Neural progenitor cell (in vitro differentiated cells): ENCODE data around the gene GRB2.

Experiments
- EZH2 ChIP-seq: fragments of 200-600 bp; sonication (generic); IDR thresholded peaks from 2 replicates; pipeline ENCODE4 v1.6.1; 2017; ENCODE audit warnings: antibody characterized with exemption, mild to moderate bottlenecking, moderate library complexity
- EZH2phosphoT487 ChIP-seq: fragments of 200-600 bp; sonication (generic); IDR thresholded peaks from 2 replicates; pipeline ENCODE4 v1.6.1; 2017; ENCODE audit warnings: antibody characterized with exemption
- TF ChIP-seq, protein P1 (sequence below): fragments of 200-600 bp; sonication (generic); IDR thresholded peaks from 2 replicates; pipeline ENCODE4 v1.5.1; 2017; ENCODE audit warnings: antibody characterized with exemption, mild to moderate bottlenecking

DNA sequence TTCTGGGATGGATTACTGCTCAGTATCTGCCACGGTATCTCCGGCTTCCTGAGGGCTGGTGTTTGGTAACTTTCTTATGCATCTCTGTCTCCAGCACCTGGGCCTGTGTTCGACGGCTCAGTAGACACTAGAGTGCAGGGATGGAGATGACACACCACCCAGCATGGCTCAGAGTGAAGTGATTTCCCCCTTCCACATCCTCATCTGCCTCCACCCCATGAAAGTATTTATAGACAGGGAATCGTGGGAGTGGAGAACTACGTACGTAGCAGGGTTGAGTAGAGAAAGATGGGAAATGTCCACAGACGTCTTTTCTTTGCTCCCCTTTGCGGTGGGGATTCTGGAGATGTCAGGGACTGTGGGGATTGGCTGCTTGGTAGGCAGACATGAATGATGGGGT is 104.4 kb downstream of the GRB2 start:
- TF ChIP-seq, protein P1, sequence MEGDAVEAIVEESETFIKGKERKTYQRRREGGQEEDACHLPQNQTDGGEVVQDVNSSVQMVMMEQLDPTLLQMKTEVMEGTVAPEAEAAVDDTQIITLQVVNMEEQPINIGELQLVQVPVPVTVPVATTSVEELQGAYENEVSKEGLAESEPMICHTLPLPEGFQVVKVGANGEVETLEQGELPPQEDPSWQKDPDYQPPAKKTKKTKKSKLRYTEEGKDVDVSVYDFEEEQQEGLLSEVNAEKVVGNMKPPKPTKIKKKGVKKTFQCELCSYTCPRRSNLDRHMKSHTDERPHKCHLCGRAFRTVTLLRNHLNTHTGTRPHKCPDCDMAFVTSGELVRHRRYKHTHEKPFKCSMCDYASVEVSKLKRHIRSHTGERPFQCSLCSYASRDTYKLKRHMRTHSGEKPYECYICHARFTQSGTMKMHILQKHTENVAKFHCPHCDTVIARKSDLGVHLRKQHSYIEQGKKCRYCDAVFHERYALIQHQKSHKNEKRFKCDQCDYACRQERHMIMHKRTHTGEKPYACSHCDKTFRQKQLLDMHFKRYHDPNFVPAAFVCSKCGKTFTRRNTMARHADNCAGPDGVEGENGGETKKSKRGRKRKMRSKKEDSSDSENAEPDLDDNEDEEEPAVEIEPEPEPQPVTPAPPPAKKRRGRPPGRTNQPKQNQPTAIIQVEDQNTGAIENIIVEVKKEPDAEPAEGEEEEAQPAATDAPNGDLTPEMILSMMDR, result no peak
- no peak for TF ChIP-seq EZH2
- no peak for TF ChIP-seq EZH2phosphoT487
